ENCODE results near the gene BROX. TPM values are rescaled to one million over a fixed set of nuclear protein-coding genes. Genes with fewer than 3 reads are reported as not detected.

BROX gene
- total and polyA plus RNA-seq, 10 of the 15 experiments (the other 5 are each of a cell fraction or from before 2014, with no cell fraction given) = 5.8 to 42.0 (median 16.8) TPM

GRCh38 chr1:222732216-222733159, 20.1 kb downstream of the BROX start:
- POLR2A ChIA-PET = interaction anchor here (0.5 to 1.5 kb wide), 3 partner anchors 19 to 227 kb away, joined by 3 to 11 read pairs (median 4); no protein-coding TSS in a partner anchor
- RAD21 ChIA-PET (ENCODE audit: unreplicated experiment) = interaction anchor here (0.7 to 1.5 kb wide), 8 partner anchors 19 to 448 kb away, joined by 3 to 12 read pairs (median 4); no protein-coding TSS in a partner anchor
- no TSS peak for BruUV-seq (replicated peaks)
- Histone ChIP-seq H3K9ac (ENCODE audit: control insufficient read depth, insufficient read depth, low read length) (no peak overlapping the region), H3K4me2 (ENCODE audit: control insufficient read depth, insufficient read depth) (peak overlapping the region; percentile 50), H4K20me1 (ENCODE audit: control insufficient read depth, insufficient read depth) (no peaks in the 10 kb centered on the region), H3K27ac (ENCODE audit: control insufficient read depth, insufficient read depth) (peak overlapping the region; percentile 22; the same call in 1 of the 2 replicates), H3K9me3 (replicated peaks; ENCODE audit: control insufficient read depth, insufficient read depth, low read length) (no peaks in the 10 kb centered on the region), H3K79me2 (ENCODE audit: control insufficient read depth, insufficient read depth, low read length) (no peaks in the 10 kb centered on the region), H3K36me3 (ENCODE audit: control insufficient read depth in 2 of 2, insufficient read depth in 2 of 2, low read length in 1 of 2) (peaks cover 2 to 9% of the 10 kb centered on the region in 2 experiments; a peak in 3 of 4 replicates), H3K27me3 (replicated peaks in 1 of 2; ENCODE audit: control insufficient read depth in 2 of 2, insufficient read depth in 2 of 2, low read length in 1 of 2) (no peaks in the 10 kb centered on the region), H3K4me3 (no peak overlapping the region), H3K4me1 (ENCODE audit: control insufficient read depth, insufficient read depth, low read length) (peaks cover 15% of the 10 kb centered on the region), H2AFZ (ENCODE audit: control insufficient read depth, low read depth, low read length) (no peak overlapping the region)
- in situ Hi-C loops (cut with MboI) = loop anchor here (10.0 kb wide), 1 partner anchor 352 kb away; no protein-coding TSS in a partner anchor
- intact Hi-C loops (cut with micrococcal nuclease; ENCODE audit: unreplicated experiment) = loop anchor here (2.0 kb wide), 2 partner anchors 20 to 78 kb away; partner anchors contain the start of genes AIDA and BROX
- FAIRE-seq (peak; percentile 94), ATAC-seq (peak; percentile 99), DNase-seq (ENCODE audit: low read depth, low spot score) (peak; percentile 77)
- SMC1A ChIA-PET (ENCODE audit: uncharacterized antibody, unreplicated experiment) = interaction anchor here (0.6 to 3.0 kb wide), 17 partner anchors 9 to 1220 kb away, joined by 3 to 14 read pairs (median 4); partner anchors contain the start of genes AIDA and BROX
- 3% methylated on average over 3 of the region's 3 CpGs for WGBS (ENCODE audit: insufficient coverage, insufficient replicate concordance, low lambda C conversion rate, missing lambda C conversion rate)
- CTCF ChIA-PET = interaction anchor here (0.7 to 2.3 kb wide), 11 partner anchors 18 to 401 kb away, joined by 3 to 9 read pairs (median 4); partner anchors contain the start of genes AIDA and BROX
- TF ChIP-seq ZBED1 (IDR thresholded peaks at IDR 0.05; ENCODE audit: borderline replicate concordance) (peak; percentile 87), CHD1 (IDR thresholded peaks at IDR 0.05; ENCODE audit: low read depth, low read length) (no peak), CBX5 (IDR thresholded peaks at IDR 0.05; ENCODE audit: low read depth) (0 out of 2 replicates have a peak, but pooled peaks have one; percentile 60), ELK1 (IDR thresholded peaks at IDR 0.05; ENCODE audit: low read depth, low read length) (no peak), IKZF2 (IDR thresholded peaks at IDR 0.05) (peak; percentile 91 to 95; a peak in 3 of 4 replicates), USF2 (IDR thresholded peaks at IDR 0.05; ENCODE audit: borderline replicate concordance, low read depth, low read length) (no peak), ZNF207 (IDR thresholded peaks at IDR 0.05; ENCODE audit: borderline replicate concordance) (no peak), BACH1 (IDR thresholded peaks at IDR 0.05; ENCODE audit: borderline replicate concordance) (peak; percentile 41; the same call in 1 of the 2 replicates), NFYA (IDR thresholded peaks at IDR 0.05; ENCODE audit: borderline replicate concordance, low read depth, low read length) (no peak), IRF4 (IDR thresholded peaks at IDR 0.05; ENCODE audit: low read depth, low read length) (peak; percentile 92), MEF2A (IDR thresholded peaks at IDR 0.05; ENCODE audit: insufficient read depth, low read depth, low read length) (peak; percentile 93), CUX1 (IDR thresholded peaks at IDR 0.05; ENCODE audit: insufficient replicate concordance, low read depth, low read length) (no peak), RCOR1 (conservative IDR thresholded peaks at IDR 0.05; ENCODE audit: low read depth, low read length) (peak; percentile 93; the same call in 1 of the 2 replicates), RUNX3 (IDR thresholded peaks at IDR 0.05; ENCODE audit: low read length) (peak; percentile 100), ZNF384 (IDR thresholded peaks at IDR 0.05; ENCODE audit: borderline replicate concordance, low read depth, low read length) (peak; percentile 74)
